Activated T-cell treated with anti-CD3 and anti-CD28 coated beads, Interleukin-2, amount 50 U/mL, for 1 hour (primary cell): ENCODE results near the gene DNAH10.
A peak's percentile ranks its signal among the peaks of the same experiment; 100 is the strongest.

ENCODE experiments used
- DNase-seq: peaks from one replicate; pipeline ENCODE4 v3.0.0-alpha.2; 2020

The DNAH10 gene

GRCh38 chr12:123952037-123952436, 189.9 kb downstream of the DNAH10 start:
- no peak for DNase-seq

- no peak for DNase-seq
Observed at GRCh38 chr12:123954647-123955350, 192.7 kb downstream of the DNAH10 start.

GRCh38 chr12:123956249-123956648, 194.1 kb downstream of the DNAH10 start:
- no peak for DNase-seq

GRCh38 chr12:123957196-123957595, 195.1 kb downstream of the DNAH10 start:
- no peak for DNase-seq

- DNase-seq = no peak
Observed at GRCh38 chr12:123958462-123958861, 196.4 kb downstream of the DNAH10 start.

GRCh38 chr12:123958876-123959275, 196.8 kb downstream of the DNAH10 start:
- no peak for DNase-seq

DNA sequence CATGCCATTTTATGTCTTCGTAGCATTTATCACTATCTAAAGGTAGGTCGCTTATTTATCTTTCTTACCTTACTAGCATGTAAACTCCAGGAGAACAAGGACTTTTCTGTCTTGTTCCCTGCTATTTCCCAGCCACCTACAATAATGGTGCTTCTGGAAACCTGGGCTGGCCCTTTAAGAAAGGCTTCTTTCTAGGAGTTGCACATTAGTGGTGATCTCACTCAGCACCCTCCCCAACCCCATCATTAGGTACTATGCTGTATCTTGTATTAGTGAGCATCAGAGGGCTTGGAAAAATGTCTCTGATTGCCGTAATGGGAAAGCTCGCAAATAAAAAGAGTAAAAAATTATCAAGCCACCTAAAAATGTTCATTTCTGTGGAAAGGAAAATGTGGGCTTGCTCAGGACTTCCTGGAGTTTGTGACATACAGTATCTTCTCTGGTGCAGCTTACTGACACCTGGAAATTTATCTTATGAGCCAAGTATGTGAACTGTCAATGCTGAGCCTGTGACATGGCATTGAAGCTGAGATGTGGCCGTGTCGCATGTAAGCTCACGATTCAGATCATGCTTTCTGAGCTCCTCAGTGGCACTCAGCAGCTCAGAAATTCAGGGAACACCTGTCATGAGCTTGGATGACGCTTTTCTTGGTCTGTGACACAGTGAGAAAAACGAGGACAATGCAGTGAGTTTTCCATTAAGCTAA, 198.1 kb downstream of the DNAH10 start:
- DNase-seq = no peak

DNA sequence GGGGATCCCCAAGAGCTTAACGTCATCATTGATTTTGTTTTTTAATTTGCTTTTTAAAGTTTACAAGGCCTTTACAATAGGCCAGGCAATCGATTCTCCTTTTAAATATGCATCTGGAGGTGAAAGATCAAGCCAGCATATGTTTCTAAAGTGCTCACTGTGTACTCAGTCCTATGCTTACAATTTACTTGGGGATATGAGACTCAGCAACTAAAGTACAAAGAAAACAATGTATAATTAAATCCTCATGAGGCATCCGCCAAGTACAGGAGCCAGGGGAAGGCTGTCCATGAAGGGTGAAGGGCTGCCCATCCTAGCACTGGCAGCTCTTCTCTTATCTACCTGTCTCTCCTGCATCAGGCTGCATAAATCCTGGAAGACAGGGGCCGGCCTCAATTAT, 198.8 kb downstream of the DNAH10 start:
- DNase-seq = no peak

DNA sequence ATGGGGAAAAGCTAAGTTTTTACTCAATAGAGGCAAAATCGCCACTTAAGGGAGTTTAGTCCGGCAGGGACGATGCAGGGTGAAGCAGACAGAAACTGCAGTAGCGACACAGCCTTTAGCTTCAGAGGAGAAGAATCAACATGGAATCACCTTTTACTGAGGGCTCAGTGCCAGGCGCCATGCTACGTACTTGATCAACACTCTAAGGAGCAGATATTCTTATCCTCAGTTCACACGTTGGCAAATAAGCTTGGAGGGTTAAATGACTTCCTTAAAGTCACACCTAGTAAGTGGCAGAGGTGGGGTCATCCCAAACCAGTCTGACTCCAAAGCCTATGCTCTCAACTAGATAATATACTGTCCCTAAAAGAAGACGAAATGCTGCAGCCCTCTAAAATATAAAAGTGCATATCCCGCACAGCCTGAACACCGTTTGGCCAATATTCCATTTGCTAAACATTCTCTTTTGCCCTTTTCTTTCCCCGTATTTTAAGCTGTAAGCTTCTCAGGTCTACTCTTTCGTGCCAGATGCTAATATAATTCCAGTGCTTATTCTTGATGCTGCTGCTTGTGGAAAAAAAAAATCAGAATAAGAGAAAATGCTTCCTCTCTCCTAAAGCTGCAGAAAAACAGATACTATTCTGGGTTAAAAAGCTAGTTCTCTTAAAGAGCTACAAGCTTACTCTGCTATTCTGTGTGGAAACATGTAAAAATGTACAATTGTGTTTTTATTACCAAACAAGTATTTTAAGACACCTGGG, 199.7 kb downstream of the DNAH10 start:
- no peak for DNase-seq

- DNase-seq = no peak
Observed at GRCh38 chr12:123962513-123962912, 200.4 kb downstream of the DNAH10 start.

DNA sequence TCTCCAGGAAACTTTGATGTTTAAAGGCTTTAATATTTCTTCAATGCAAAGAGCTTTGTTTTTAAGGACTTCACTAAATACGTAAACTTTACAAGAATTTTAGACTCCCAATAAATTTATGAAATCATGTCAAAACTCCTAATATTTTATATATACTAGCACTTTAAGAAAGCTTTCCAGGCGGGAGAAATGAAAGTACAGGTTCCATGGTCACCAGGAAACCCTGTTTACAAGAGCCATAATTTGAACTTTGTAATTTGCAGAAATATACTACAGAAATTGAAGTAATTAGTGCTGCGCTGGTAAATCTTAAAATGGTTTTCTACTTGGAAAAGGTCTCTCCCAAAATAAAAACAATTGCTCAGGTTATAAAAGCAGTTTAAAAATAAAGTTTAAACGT, 201.7 kb downstream of the DNAH10 start:
- DNase-seq = no peak

GRCh38 chr12:123965382-123965781, 203.3 kb downstream of the DNAH10 start:
- DNase-seq = no peak

GRCh38 chr12:123966596-123966995, 204.5 kb downstream of the DNAH10 start:
- DNase-seq = no peak

DNA sequence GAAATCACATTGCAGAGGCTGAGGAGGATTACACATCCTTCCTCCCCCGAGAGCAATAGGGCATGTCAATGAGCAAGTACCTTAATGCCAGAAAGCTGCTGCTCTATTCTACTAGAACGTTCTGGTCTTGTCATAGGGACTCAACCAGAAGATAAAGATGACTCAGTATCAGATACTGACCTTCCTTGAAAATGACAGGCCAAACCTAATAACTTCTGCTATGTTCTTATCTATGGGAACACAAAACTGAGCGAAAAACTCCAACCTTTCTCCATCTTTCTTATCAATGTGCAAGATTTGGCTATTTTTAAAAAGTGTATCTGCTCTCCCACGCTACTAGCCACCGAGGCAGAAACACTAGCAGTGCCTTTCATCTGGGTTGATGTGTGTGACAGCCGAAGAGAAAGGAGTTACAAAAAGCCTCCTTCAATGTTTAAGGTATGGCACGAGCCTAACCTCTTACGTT, 205.1 kb downstream of the DNAH10 start:
- DNase-seq = no peak

- no peak for DNase-seq
Observed at GRCh38 chr12:123971449-123971769, 209.3 kb downstream of the DNAH10 start.

DNA sequence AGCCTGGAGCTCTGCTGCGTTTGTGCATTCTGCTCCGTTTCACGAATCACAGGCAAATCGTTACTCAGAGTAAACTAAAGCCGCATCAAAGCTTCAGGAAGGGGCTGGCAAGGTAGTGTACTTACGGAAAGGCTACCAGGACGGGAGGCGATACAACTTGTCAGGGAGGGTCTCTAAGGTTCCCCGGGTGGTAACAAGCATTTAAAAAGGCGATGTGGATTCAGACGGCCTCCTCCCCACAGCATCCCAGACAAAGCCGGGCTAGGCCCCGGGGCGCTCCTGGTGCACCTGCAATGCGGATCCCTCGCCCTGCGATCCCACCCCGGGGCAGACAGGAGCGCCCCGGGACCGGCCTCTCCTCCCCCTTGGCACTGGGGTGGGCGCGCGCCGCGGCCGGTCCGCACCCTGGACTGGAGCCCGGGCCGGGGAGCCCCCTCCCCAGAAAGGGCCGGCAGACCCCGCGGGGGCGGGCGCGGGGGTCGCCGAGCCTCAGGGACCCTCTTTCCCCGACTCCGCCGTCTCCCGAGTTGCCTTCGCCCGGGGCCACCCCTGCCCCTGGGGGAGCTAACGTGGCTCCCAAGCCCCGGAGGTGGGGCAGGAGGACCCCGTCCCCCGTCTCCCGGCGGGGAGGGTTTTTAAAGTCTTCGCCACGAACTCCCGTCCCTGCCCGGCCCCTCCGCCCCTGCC, 209.8 kb downstream of the DNAH10 start:
- DNase-seq = peak; percentile 59

DNA sequence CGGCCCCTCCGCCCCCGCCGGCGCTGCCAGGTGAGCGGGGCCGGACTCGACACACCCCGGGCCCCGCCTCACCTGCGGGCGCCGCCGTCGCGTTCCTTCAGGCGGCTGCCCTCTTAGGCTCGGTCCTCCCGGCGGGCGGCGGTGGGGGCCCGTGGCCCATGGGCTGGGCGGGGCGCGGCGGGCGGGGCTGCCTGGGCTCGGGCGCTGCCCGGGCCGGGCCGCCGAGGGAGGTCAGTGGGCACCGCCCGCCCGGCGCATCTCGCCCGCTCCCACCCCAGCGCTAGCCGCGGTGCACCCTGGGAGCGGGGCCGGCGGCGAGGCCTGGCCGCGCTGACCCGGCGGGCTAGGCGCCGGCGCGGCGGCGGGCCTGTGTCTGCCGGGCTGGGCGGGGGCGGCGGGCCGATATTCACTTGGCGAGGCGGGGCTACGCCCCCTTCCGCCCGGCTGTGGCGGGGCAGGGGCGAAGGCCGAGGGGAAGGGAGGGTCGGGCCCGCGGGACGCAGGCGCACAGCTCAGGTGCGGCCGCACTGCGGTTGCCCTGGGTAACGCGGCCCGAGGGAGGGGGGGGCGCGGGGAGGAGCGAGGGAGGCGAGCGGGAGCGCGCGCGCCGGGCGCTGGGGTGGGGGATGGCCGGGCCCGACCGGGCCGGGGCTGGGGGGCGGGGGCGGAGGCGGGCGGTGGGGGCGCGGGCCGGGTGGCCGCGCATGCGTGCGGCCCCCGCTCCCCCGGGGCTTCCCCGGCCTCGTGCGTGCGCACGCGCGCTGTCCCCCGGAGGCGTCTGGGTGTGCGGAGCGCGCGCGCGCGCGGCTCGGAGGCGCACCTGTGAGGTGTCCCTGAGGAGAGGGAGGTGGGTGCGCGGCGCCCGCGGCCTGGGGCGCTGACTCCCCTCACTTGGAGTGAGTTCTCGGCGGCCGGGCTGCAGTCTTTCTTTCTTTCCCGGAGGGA, 210.6 kb downstream of the DNAH10 start, which contains the start of the genes CCDC92 and ZNF664:
CCDC92 (minus strand) TSS at position 375 of the 945 bp plus-strand sequence. CDS start 28,526 bp downstream, outside the sequence.
ZNF664 (plus strand) TSS at position 759 of the 945 bp plus-strand sequence. CDS start 38,930 bp downstream, outside the sequence.
- peak; percentile 96 for DNase-seq

DNA sequence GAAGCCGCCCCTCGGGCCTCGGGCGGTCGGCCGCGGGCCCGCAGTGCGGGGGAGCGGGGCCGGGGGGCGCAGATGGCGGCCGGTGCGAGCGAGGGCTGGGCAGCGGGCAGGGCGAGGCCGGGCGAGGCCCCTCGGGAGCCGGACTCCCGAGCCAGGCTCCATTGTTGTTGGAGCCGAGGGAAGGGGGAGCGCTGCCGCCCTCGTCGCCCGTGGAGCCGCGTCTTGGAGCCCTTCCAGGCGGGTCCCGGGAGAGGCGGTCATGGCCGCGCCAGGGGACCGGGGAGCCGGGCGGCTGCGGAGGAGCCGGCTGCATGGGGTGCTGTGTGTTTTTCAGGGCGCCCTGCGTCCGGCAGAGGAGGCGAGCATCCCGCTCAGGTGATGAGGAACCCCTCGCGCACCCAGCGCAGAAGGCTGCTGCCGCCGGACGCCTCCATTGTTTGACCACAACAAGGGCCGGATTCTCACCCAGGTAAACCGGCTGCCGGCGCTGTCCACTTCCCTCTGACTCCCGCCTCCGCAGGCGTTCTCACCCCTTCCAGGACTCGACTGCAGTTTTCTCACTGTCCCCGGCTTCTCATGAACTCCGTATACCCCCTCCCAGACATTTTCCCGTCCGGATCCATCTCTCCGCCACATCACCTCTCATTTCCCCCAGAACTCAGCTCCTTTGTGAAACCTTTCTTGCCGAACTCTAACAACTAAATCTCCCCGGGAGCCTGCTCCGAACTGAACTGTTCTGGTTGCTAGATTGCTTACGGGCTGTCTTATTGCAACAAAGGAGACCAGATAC, 211.6 kb downstream of the DNAH10 start:
- peak; percentile 45 for DNase-seq

DNA sequence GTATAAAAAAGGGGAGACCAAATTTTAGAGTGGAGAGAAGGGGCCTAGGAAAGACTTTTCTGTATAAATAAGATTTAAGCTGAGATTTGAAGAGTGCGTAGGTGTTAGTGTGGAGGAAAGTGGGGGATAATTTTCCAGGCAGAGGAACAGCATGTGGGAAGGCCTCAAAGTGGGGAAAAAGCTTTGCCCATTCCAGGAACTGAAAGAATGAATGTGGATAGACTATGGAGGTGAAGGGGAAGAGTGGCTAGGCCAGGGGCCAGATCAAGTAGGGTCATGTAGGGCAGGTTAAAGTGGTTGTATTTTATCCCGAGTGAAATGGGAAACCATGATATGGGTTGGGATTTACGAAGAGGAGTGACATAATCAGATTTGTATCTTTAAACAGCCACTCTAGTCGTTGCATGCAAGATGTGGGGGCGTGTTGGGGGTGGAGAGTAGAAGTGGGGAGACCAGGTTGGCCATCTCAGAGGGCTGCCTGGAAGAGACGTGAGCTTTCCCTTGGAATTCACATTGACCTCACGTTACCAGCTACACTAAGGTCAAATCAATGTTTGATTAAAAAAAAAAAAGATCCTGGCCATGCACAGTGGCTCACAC, 214.2 kb downstream of the DNAH10 start:
- DNase-seq = no peak

- no peak for DNase-seq
Observed at GRCh38 chr12:123979566-123979965, 217.5 kb downstream of the DNAH10 start.
